DND-41 (cell line): ENCODE data around the gene MACROH2A2.

Experiments
- ATAC-seq: fragments of 200-7000 bp; cut with Tn5 transposase; 3 replicates; pipeline ENCODE4 v1.9.1; 2021; ENCODE audit warnings: low read depth; ENCODE audit not compliant: insufficient read depth
- DNase-seq: peaks from one replicate; pipeline ENCODE4 v3.0.0-alpha.2; 2020
- H2AFZ ChIP-seq: 2 replicates; pipeline ENCODE4 v1.6.0; 2012; ENCODE audit warnings: low read depth, low read length
- H3K27ac ChIP-seq: 2 replicates; pipeline ENCODE4 v1.5.1; 2012; ENCODE audit warnings: low read length, inconsistent platforms
- H3K27me3 ChIP-seq: fragments of 200-600 bp; sonication (generic); 2 replicates; pipeline ENCODE4 v1.6.0; 2012; ENCODE audit warnings: low read length, mild to moderate bottlenecking, inconsistent platforms; ENCODE audit not compliant: insufficient read depth, poor library complexity
- H3K36me3 ChIP-seq: 2 replicates; pipeline ENCODE4 v1.5.1; 2012; ENCODE audit warnings: low read length, inconsistent platforms; ENCODE audit not compliant: insufficient read depth
- H3K4me1 ChIP-seq: 2 replicates; pipeline ENCODE4 v1.5.1; 2012; ENCODE audit warnings: mild to moderate bottlenecking, low read length; ENCODE audit not compliant: insufficient read depth
- H3K4me2 ChIP-seq: 2 replicates; pipeline ENCODE4 v1.6.0; 2012; ENCODE audit warnings: mild to moderate bottlenecking, moderate library complexity, low read length, inconsistent platforms; ENCODE audit not compliant: insufficient read depth
- H3K4me3 ChIP-seq, 2 experiments: fragments of 200-600 bp in 1 of 2; shearing (Covaris generic) in 1 of 2; 2 replicates each; pipeline ENCODE4 v1.5.1; 2012 to 2016; ENCODE audit warnings: inconsistent platforms in 2 of 2, low read length in 2 of 2, mild to moderate bottlenecking in 2 of 2, low read depth in 1 of 2, moderate library complexity in 1 of 2
- H3K79me2 ChIP-seq: 2 replicates; pipeline ENCODE4 v1.6.0; 2012; ENCODE audit warnings: low read length, inconsistent platforms; ENCODE audit not compliant: insufficient read depth
- H3K9ac ChIP-seq: 2 replicates; pipeline ENCODE4 v1.6.0; 2012; ENCODE audit warnings: low read depth, mild to moderate bottlenecking, inconsistent platforms, low read length, moderate library complexity
- H3K9me3 ChIP-seq: 2 replicates; pipeline ENCODE4 v1.5.1; 2012; ENCODE audit warnings: low read length, moderate library complexity, mild to moderate bottlenecking, inconsistent platforms; ENCODE audit not compliant: insufficient read depth, severe bottlenecking
- H4K20me1 ChIP-seq: 2 replicates; pipeline ENCODE4 v1.6.0; 2012; ENCODE audit warnings: low read length; ENCODE audit not compliant: insufficient read depth
- CTCF ChIP-seq: IDR thresholded peaks from 2 replicates; pipeline ENCODE4 v1.5.1; 2012; ENCODE audit warnings: borderline replicate concordance, low read length, moderate library complexity, mild to moderate bottlenecking; ENCODE audit not compliant: poor library complexity, severe bottlenecking; ENCODE audit errors: extremely low read depth
- EZH2 ChIP-seq: IDR thresholded peaks from 3 replicates; pipeline ENCODE4 v1.6.1; 2012; ENCODE audit warnings: borderline replicate concordance, low read depth, mild to moderate bottlenecking, moderate library complexity, low read length, inconsistent platforms; ENCODE audit not compliant: severe bottlenecking

MACROH2A2 gene

GRCh38 chr10:70060389-70060788, 7.7 kb downstream of the MACROH2A2 start:
- no peaks in the 10 kb centered on the region for H3K4me1 ChIP-seq
- H3K4me2 ChIP-seq = no peak overlapping the region
- no peaks in the 10 kb centered on the region for H3K79me2 ChIP-seq
- no peak overlapping the region for H3K4me3 ChIP-seq
- H3K27me3 ChIP-seq = peaks cover 10% of the 10 kb centered on the region
- no peaks in the 10 kb centered on the region for H4K20me1 ChIP-seq
- H3K9me3 ChIP-seq = no peaks in the 10 kb centered on the region
- DNase-seq = no peak
- H2AFZ ChIP-seq = no peak overlapping the region
- TF ChIP-seq EZH2 = no peak
- no peak for TF ChIP-seq CTCF
- no peaks in the 10 kb centered on the region for H3K36me3 ChIP-seq
- H3K27ac ChIP-seq = no peak overlapping the region
- H3K9ac ChIP-seq = no peak overlapping the region
- ATAC-seq = no peak

- H3K4me2 ChIP-seq = no peak overlapping the region
- no peaks in the 10 kb centered on the region for H3K36me3 ChIP-seq
- no peak overlapping the region for H2AFZ ChIP-seq
- DNase-seq = no peak
- no peaks in the 10 kb centered on the region for H3K4me1 ChIP-seq
- no peaks in the 10 kb centered on the region for H3K79me2 ChIP-seq
- H3K4me3 ChIP-seq = no peak overlapping the region
- no peak overlapping the region for H3K9ac ChIP-seq
- H4K20me1 ChIP-seq = no peaks in the 10 kb centered on the region
- no peak for ATAC-seq
- H3K27ac ChIP-seq = no peak overlapping the region
- peaks cover 7% of the 10 kb centered on the region for H3K27me3 ChIP-seq
- TF ChIP-seq EZH2 (no peak), CTCF (no peak)
- H3K9me3 ChIP-seq = no peaks in the 10 kb centered on the region
These were observed 10.9 kb downstream of the MACROH2A2 start for GRCh38 chr10:70063418-70064098.

- ATAC-seq (no peak), DNase-seq (no peak)
- no peaks in the 10 kb centered on the region for H3K4me1 ChIP-seq
- H3K9ac ChIP-seq = no peak overlapping the region
- no peaks in the 10 kb centered on the region for H3K9me3 ChIP-seq
- H3K4me3 ChIP-seq = no peak overlapping the region
- no peak overlapping the region for H3K27ac ChIP-seq
- no peaks in the 10 kb centered on the region for H4K20me1 ChIP-seq
- no peak overlapping the region for H3K4me2 ChIP-seq
- TF ChIP-seq CTCF (no peak), EZH2 (no peak)
- peaks cover 13% of the 10 kb centered on the region for H3K27me3 ChIP-seq
- H3K36me3 ChIP-seq = no peaks in the 10 kb centered on the region
- H2AFZ ChIP-seq = no peak overlapping the region
- H3K79me2 ChIP-seq = no peaks in the 10 kb centered on the region
These were observed 11.8 kb downstream of the MACROH2A2 start for GRCh38 chr10:70064486-70064885.
